ENCODE measurements around the gene MBOAT2.

MBOAT2 gene

DNA sequence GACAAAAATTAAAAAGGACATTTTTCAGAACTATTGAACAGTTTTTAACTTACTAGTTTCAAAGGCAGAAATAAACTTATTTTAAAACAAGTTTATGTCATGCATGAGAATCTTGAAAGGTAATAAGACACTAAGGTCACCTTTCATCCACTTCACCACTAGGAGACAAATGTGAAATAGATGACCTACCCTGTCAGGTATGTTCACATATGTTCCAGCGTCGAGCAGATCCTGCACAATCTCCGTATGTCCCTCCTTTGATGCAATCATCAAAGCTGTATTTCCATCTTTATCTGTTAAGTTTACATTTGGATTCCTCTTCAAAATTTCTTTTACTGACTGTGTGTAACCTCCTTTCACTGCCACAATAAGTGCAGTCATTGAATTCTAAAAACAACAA lies 200.7 kb downstream of the MBOAT2 start:
- Histone ChIP-seq H2BK12ac (ENCODE audit: low read length in 2 of 2) (no peak overlapping the region), H2BK120ac (ENCODE audit: low read depth, low read length) (no peak overlapping the region), H2BK5ac (ENCODE audit: low read depth, low read length, poor library complexity, severe bottlenecking) (no peak overlapping the region), H3K14ac (ENCODE audit: low read length in 2 of 2) (no peak overlapping the region), H4K8ac (ENCODE audit: low read length) (no peak overlapping the region), H4K91ac (ENCODE audit: low read length) (no peak overlapping the region), H3K36me3 (ENCODE audit: control insufficient read depth in 1 of 2, insufficient read depth in 2 of 2, low read depth in 1 of 2, low read length in 2 of 2) (peaks cover 19 to 90% of the 10 kb centered on the region in 2 experiments), H3K79me1 (replicated peaks; ENCODE audit: low read length, poor library complexity, severe bottlenecking) (peaks cover 23% of the 10 kb centered on the region), H2AFZ (ENCODE audit: low read depth, low read length) (no peak overlapping the region), H3K4ac (ENCODE audit: low read depth in 1 of 2, low read length in 2 of 2) (no peak overlapping the region), H3K9ac (ENCODE audit: low read length) (no peak overlapping the region), H3K23ac (ENCODE audit: low read length in 2 of 2) (no peak overlapping the region), H3K4me1 (ENCODE audit: control insufficient read depth, insufficient read depth, low read depth, low read length) (peaks cover 6% of the 10 kb centered on the region), H3K4me2 (ENCODE audit: low read length, poor library complexity, severe bottlenecking) (no peak overlapping the region), H3K4me3 (ENCODE audit: insufficient read depth in 1 of 2, low read depth in 1 of 2, low read length in 2 of 2) (no peak overlapping the region), H2AK5ac (ENCODE audit: low read length, severe bottlenecking) (no peak overlapping the region), H3K27me3 (ENCODE audit: control insufficient read depth in 1 of 2, insufficient read depth in 1 of 2, low read length in 2 of 2) (no peaks in the 10 kb centered on the region), H3K27ac (ENCODE audit: low read length, poor library complexity, severe bottlenecking) (no peak overlapping the region), H2BK15ac (ENCODE audit: low read depth, poor library complexity, severe bottlenecking) (no peak overlapping the region), H3K9me3 (ENCODE audit: control insufficient read depth, low read length) (no peaks in the 10 kb centered on the region), H3K18ac (ENCODE audit: low read depth in 1 of 2, low read length in 2 of 2) (no peak overlapping the region)
- WGBS, result 98% methylated on average over 3 of the region's 3 CpGs
- DNase-seq, result no peak
